GM04503 (cell line): Measurements from ENCODE around the gene ADAM30.

Experiments used
- DNase-seq: peaks from one replicate; pipeline ENCODE4 v3.0.0-alpha.2; 2012; ENCODE audit warnings: low read depth

The ADAM30 gene

DNA sequence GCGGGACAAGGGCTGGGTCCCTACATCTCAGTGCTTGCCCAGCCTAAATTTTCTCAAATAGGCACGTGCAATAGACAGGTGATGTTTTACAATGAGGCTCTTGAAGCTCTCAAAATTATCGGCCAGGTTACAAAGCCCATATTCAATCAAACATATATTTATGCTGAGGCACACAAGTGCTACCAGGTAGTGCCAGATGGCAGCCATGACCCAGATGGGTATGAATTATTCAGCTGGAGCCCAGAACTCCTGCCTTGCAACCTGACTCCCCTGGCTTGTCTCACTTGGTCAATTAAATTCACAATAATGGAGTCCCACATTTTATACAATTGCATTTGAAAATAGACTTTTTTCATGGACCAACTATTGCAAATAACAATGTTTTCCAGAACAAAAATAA, 12.3 kb upstream of the ADAM30 start:
- no peak for DNase-seq

DNA sequence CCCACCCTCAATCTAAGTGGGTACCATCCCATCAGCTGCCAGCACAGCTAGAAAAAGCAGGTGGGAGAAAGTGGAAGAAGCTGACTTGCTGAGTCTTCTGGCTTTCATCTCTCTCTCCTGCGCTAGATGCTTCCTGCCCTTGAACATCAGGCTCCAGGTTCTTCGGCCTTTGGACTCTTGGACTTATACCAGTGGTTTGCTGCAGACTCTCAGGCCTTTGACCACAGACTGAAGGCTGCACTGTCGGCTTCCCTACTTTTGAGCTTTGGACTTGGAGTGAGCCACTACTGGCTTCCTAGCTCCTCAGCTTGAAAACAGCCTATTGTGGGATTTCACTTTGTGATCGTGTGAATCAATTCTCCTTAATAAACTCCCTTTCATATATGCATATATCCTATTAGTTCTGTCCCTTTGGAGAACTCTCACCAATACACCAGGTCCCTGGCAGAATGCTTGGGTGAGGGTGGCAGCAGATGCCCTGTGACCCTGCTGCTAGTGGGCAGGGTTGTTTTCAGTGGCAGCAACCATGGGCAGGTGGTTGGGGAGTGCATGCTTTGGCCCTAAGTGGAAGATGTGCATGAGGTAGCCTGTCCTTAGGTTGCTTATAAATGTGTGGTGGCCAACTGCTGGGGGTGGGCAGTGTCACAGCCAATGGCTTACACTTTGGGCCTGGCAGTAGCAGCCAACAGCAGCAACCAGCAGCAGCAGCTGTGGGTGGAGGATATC, 10.8 kb upstream of the ADAM30 start:
- no peak for DNase-seq

DNA sequence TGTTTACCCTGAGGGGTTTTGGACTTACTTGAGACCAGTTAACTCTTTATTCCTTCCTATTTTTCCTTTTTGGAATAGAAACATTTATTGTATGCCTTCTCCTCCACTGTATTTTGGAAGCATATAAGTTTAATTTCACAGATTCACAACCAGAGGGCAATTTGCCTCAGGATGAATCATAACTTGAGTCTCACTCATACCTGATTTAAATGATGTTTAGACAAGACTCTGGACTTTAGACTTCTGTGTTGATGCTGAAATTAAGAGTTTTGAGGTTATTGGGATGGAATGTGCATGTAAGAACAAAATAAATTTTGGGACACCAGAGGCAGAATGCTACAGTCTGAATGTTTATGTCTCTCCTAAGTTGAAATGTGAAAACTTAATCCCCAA, 7.1 kb upstream of the ADAM30 start:
- no peak for DNase-seq

DNA sequence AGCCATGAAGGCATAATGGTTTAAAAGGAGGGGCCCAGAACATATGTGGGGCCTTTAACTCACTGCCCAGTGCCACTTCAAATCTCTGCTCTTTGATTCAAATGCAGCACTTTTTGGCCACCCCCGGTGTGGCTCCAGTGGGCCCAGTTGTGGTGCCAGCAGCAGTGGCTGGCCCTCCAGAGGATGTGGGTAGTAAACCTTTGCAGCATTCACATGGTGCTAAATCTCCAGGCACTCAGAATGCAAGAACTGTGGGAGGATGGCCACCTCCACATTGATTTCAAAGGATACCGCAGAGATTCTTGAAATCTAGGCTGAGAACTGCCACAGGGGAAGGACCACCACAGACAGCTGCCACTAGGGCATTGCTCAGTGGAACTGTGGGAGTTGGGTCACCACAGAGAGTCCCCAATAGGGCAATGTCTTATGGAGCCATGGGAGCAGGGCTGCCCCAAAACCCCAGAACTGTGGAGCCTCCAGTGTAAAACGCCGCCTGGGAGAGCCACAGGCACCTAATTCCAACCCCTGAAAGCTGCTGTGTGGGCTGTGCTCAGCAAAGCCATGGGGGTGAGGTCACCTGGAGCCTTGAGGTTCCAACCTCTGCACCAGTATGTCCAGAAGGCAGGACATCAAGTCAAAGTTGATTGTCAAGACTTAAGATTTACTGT, 6.6 kb upstream of the ADAM30 start:
- DNase-seq, result no peak

DNA sequence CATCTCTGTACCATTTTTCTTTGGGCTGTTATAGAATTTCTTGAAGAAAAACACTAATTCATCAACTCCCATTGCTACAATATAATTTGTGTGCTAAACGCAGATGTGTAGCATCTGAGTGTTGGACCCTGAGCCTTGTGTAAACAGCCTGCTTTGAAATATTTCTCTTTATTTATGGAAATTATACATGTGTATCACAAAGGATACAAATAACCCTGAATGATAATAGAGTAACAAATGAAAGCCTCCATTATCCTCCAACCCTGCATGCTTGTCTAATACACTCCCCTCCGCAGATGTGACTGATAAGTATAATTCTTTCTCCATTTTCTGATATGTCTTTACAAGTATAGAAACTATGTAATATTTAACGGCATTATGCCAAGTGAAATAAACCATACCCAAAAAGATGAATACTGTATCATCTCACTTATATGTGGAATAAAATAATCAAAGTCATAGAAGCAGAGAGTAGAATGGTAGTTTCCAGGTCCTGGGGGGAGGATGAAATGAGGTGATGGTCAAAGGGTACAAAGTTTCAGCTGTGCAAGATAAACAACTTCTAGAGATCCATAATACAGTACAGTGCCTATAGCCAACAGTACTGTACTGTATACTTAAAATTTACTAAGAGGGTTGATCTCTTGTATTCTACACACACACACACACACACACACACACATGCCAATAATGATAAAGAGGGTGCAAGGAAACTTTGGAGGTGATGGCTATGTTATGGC, 2.8 kb upstream of the ADAM30 start:
- no peak for DNase-seq

DNA sequence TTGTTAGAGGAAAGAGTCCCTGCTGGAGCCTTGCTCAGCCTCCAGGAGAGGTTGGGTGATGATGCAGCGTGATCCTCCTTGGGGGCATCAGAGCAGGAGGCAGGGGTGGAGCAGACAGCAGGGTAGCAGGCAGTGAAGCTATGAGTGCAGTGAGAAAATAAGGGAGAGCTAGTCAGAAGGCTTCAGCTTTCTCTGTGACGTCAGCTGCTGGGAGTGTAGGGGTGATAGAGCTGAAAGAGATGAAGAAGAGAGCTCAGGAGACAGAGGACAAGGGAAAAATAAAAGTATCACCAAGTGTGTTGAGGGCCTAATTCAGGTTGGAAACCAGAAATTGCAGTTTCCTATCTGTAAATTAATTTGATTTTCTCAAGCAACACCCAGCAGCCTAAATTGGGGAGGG, 2.2 kb upstream of the ADAM30 start:
- DNase-seq, result no peak

DNA sequence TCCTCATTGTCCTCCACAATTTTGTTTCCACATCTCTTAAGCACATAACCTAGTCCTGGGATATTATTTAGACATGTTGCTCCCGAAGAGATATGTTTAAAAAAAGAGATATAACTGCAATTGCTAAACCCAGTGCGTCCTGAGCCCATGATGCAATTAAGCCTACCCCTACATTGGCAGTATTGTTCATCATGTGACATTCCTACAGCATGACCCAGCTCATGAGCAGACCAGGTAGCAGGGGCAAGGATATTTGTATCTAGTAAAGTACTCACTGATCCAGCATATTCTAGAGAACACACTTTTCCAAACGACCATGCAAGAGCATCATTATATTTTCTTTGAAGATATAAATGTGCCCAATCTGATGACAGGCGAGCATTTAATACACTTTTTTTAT, 1.2 kb downstream of the ADAM30 start:
- DNase-seq, result no peak

DNA sequence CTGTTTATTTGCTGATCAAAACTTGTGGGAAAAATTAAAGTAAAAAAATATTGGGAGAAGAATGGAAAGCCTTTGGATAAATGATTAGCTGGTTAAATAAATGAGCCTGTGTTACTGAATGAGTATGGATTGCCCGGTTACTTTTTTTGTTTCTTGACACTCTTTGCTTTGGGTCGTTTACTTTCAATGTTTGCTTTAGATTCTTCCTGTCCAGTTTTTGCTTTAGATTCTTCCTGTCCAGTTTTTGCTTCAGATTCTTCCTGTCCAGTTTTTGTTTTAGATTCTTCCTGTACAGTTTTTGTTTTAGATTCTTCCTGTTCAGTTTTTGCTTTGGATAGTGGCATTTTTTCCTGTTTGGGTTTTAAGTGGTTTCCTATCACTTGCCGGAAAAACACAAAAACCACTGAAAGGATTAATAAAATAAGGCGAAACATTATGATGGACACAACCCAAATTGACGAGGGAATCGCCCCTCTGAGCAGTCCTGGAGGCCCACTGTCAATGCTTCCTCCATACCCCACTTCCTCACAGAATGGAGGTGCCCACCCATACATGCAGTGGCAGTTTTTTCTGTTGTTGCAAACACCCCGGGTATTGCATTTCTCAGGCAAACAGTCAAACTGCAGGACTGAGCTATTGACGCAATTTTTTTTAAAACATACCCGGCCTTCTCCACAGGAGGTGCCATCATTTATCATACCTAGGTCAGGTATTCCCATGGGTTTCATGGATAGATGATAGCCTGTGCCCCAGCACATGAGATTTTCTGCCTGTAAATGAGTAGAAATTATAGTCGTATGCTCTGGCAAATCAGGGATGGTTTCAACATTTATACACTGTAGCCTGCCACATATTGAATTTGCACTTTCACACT, 2.3 kb downstream of the ADAM30 start:
- no peak for DNase-seq

DNA sequence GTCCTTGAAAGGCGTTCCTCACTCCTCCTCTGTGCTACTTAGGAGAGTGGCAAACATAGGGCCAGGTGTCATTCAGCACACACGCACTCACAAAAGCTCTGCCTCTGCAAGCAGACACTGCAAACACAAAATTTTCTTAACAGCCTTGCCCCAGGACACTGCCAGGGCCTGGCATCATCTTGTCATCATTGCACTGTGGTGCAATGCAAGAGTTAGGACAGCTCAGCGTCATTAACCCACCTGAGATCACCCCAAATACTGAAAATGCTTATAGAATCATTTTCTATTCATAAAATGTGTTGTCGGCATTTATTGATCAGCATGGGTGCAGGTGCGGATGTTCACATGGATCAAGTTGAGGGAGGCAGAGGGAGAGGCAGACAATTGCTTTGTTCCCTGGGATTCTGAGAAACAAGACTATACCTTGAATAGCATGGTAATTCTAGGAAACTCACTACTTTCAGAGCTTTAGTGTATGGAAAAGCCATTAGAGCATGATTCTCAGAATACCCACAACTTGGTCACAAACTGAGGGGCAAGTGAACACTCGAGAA, 3.0 kb downstream of the ADAM30 start:
- DNase-seq, result no peak

DNA sequence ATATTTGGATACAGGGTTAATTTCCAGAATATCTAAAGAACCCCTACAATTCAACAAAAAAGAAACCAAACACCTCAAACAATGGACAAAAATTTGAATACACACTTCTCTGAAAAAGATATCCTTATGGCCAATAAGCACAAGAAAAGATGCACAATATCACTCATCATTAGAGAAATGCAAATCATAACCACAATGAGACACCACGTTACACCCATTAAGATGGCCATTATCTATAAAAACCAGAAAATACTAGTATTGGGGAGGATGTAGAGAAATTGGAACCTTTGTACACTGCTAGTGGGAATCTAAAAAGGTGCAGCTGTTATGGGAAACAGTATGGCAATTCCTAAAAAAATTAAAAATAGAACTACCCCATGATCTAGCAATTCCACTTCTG, 4.9 kb downstream of the ADAM30 start:
- DNase-seq, result no peak

DNA sequence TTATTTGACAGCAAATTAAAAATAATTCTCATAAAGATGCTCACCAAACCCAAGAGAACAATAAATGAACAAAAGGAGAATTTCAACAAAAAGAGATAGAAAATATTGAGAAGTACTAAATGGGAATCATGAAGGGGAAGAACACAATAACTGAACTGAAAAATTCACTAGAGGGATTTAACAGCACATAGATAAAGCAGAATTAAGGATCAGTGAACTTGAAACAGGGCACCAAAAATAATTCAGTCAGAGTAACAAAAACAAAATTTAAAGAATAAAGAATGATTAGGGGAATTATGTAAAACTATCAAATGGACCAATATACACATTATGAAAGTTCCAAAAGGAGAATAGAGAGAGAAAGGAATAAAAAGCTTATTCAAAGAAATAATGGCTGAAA, 7.8 kb downstream of the ADAM30 start:
- no peak for DNase-seq

DNA sequence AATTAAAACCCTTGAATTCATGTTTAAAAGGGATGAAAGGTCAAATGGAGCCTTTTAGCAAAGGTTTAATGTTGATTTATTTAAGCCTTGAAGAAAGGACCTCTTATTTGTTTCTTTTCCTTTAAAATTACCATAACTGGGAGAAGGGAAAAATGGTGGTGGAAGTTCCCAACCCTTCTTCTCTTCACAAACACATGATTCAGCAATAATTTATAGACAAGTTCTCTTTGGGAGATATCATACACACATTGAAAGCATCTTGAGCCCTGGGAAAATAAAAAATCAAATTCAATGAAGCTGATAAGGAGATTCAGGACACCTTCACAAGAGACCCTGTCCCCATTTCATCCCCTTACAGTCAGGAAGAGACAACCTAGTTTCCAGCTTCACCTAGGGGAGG, 8.9 kb downstream of the ADAM30 start:
- DNase-seq, result no peak

DNA sequence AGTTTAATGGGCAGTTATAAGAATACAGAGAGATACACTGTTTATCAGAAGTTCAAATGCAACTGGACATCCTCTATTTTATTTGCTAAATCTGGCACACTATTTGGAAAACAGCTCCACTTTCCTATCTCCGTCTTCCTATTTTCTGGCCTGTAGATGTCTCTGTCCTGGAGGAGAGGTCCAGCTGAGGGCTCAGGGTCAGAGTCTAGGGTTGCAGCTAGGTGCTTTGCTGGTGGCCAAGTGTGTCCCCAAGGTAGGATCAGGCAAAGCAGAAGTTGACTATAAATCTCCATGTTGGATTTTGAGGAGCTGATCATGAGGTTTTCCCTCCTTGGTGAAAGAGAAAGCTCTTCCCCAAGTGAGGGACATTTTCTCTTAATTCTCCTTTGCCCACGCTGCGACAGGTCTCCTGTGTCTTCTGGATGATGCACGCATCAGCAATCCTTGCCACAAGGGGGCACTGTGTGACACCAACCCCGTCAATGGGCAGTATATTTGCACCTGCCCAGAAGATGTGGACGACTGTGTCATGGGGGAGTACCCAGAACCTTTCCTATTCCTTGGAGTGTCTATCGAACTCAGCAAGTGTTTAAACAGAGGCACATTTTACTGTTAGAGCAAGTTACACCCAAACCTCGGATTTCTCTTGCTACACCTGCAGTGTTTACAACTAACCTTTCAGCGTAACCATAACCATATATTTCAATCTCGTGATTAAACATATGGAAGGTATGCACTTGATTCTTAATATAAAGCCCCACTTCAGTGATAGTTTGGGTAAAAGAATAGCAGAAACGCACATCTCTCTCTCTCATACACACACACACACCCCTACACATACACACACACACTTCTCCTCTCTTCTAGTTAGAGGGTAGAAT, 10.2 kb downstream of the ADAM30 start:
- no peak for DNase-seq

DNA sequence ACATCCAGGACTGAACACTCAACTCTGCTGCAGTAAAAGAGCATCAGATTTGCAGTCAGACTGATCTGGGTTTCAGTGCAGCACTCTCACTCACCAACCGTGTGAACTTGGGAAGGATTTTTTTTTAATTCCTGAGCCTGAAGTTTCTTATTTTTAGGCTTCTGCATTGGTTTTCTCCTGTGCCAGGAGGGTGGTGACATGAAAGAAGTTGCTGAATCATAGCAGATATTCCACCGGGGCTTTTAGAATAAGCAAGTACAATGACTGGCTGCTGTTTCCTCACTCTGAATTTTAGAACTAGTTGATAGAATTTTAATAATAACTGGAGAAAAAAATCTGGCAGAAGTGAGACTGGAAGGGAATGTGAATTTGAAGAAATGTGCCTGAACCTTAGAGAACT, 11.6 kb downstream of the ADAM30 start:
- DNase-seq, result no peak

DNA sequence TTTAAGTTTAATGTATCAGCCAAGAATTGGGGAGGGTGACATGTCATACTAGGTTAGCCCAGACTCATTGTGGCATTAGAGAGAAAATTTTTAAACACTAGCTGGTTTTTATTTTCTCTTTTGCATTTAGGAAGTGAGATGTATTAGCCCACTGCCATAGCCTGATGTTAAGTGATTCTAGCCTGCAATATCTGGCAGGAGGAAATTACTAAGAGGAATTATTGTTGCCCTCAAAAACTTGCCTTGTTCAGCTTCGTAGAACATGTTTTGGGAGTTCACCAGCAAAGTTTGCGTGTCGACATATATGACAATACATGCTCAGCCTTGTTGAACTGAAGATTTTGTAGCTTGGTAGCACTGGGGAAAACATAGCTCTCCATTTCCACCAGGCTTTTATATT, 12.5 kb downstream of the ADAM30 start:
- DNase-seq, result no peak

DNA sequence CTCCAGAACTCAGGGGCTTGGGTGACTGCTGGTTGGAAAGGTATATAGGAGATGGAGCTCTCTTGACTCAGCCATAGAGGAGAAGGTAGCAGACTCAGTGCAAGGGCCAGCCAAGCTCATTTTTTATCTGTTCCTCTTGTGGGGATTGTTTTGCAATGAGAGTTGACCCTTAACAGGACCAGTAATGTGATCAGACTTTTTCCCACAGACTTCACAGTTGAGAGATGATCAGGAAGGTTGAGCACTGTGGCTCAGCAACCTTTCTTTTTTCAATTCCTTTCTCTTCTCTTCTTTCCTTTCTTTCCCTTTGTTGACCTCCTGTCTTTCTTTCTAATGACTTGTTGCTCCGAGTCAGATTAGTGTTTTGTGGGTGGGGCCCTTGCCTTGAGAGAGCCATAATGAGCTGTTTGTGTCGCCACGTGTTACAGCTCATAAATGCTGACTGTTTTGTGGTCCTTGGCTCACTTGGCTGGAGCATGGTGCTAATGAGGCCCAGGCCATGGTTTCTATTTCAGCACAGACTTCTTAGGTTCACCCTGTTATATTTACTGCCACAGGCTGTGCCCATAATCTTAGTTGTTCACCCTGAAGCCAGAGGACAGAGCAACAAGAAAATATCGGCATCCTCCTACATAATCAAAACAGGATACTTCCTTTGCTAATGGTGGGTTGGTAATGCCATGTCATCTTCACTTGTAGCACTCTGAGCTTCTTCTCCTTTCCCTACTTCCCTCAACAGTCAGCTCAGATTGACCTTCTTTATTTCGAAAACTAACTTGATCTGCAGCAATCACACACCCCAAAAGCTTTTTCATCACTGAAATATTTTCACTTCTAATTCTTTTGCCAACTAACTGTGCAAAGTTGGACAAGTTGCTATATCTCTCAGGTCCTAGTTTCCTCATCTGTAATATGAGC, 13.9 kb downstream of the ADAM30 start:
- no peak for DNase-seq

DNA sequence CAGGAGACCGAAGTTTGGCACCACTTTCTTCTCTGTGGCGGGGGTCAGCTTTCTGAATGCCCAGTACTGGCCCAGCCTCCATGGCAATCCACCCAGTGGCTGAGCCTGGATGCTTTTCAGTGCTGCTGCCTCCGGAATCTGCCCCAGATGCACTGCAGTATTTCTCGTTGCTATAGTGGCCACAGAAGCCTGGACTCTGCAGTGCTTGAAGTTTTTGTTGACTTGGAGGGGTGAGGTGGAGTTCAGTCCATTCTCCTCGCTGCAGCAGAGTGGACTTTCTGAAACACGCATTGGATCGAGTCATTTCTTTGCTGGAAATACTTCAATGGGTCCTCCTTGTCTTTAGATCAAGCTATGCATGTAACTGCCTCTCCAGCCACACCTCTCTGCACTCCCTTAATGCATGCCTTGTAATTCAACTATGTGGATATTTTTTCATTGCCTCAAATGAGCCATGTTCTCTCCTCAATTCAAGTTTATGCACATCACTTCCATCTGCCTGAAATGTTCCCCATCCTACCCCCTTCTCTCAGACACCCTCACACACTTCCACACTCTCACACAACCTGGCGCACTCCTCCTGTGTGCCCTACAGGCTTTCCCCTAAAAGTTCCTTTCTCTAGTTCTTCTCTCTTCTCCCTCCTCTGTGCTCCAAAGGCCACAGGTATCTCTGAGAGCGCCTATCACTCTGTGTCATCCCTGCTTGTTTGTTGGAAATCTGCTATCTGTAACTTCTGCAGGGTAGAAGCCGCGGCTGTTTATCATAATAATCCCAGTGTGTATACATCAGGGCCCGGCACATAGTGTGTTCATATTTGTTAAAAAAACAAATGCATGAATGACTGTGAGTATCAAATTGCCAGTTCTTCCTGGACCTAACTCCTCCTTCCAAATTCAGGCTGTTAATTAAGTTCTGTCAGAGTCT, 16.5 kb downstream of the ADAM30 start:
- DNase-seq, result no peak

DNA sequence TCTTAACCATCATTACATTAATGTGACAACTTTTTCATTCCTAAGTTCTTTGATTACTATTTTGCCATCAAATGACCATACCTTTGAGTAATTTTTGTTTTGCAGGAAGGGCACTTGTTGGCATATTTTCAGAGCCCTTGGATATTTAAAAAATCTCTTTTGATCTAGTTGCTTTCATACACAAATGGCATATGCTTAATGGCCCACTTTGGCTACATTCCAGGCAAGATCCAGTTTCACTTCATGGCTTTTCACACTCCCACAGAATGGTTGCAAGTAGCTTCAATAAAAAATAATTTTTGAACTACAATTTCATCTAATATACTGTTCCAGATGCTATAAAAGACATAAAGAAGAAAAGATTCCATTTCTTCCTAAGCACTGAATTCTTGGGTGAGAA, 18.1 kb downstream of the ADAM30 start:
- no peak for DNase-seq

DNA sequence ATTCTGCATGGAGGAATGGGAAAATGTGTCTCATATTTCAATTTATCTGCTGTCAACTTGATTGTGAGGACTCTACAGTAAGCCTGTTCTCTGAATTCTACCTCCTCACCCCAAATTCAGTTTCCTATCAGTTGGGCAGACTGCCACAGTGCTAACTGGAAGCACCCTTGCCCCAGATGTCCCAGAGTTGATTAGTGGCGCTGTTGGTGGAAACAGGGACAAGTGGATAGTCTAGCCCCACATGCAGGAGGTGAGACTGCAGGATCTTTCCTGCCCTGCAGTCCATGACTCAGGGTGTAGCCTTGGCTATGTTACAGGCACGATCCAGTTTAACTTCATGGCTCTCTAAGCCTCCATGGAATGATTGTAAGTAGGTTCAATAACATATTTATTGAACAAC, 22.1 kb downstream of the ADAM30 start:
- DNase-seq, result no peak
